ENCODE measurements around the gene CAMK2N1. TPM values are rescaled to one million over a fixed set of nuclear protein-coding genes. Genes with fewer than 3 reads are reported as not detected.

The CAMK2N1 gene
- total RNA-seq, 1 experiment from 2014 or later = 4.4 TPM

DNA sequence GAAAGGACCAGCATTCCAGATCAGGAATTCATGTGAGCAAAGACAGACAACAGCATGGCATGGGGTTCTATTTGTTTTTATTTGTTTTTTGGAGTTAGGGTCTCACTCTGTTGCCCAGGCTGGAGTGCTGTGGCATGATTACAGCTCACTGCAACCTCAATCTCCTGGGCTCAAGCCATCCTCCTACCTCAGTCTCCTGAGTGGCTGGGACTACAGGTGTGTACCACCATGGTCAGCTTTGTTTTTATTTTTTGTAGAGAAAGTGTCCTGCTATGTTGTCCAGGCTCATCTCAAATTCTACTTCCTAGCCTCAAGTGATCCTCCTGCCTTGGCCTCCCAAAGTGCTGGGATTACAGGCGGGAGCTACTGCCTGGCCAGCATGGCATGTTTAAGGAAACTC is 9.7 kb upstream of the CAMK2N1 start:
- no peak for ATAC-seq
- ChIA-PET CTCF (no interaction called here), POLR2A (no interaction called here)
- no peaks in the 10 kb centered on the region for H3K27me3 ChIP-seq (ENCODE audit: control insufficient read depth, insufficient read depth, low read length)
- TF ChIP-seq POLR2AphosphoS5 (IDR thresholded peaks at IDR 0.05; ENCODE audit: low read depth, low read length) = no peak
- TF ChIP-seq, protein P1, sequence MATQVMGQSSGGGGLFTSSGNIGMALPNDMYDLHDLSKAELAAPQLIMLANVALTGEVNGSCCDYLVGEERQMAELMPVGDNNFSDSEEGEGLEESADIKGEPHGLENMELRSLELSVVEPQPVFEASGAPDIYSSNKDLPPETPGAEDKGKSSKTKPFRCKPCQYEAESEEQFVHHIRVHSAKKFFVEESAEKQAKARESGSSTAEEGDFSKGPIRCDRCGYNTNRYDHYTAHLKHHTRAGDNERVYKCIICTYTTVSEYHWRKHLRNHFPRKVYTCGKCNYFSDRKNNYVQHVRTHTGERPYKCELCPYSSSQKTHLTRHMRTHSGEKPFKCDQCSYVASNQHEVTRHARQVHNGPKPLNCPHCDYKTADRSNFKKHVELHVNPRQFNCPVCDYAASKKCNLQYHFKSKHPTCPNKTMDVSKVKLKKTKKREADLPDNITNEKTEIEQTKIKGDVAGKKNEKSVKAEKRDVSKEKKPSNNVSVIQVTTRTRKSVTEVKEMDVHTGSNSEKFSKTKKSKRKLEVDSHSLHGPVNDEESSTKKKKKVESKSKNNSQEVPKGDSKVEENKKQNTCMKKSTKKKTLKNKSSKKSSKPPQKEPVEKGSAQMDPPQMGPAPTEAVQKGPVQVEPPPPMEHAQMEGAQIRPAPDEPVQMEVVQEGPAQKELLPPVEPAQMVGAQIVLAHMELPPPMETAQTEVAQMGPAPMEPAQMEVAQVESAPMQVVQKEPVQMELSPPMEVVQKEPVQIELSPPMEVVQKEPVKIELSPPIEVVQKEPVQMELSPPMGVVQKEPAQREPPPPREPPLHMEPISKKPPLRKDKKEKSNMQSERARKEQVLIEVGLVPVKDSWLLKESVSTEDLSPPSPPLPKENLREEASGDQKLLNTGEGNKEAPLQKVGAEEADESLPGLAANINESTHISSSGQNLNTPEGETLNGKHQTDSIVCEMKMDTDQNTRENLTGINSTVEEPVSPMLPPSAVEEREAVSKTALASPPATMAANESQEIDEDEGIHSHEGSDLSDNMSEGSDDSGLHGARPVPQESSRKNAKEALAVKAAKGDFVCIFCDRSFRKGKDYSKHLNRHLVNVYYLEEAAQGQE (IDR thresholded peaks at IDR 0.05; ENCODE audit: insufficient read depth in 1 of 2, low read depth in 2 of 2, low read length in 1 of 2) = no peak
- TF ChIP-seq, protein P2, sequence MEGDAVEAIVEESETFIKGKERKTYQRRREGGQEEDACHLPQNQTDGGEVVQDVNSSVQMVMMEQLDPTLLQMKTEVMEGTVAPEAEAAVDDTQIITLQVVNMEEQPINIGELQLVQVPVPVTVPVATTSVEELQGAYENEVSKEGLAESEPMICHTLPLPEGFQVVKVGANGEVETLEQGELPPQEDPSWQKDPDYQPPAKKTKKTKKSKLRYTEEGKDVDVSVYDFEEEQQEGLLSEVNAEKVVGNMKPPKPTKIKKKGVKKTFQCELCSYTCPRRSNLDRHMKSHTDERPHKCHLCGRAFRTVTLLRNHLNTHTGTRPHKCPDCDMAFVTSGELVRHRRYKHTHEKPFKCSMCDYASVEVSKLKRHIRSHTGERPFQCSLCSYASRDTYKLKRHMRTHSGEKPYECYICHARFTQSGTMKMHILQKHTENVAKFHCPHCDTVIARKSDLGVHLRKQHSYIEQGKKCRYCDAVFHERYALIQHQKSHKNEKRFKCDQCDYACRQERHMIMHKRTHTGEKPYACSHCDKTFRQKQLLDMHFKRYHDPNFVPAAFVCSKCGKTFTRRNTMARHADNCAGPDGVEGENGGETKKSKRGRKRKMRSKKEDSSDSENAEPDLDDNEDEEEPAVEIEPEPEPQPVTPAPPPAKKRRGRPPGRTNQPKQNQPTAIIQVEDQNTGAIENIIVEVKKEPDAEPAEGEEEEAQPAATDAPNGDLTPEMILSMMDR (IDR thresholded peaks at IDR 0.05) = no peak
- no peak for TF ChIP-seq TCF7L2 (IDR thresholded peaks at IDR 0.05; ENCODE audit: low read depth, low read length)
- TF ChIP-seq SIN3A (IDR thresholded peaks at IDR 0.05; ENCODE audit: borderline replicate concordance, insufficient read depth, low read depth, low read length) = no peak
- no peak for DNase-seq (ENCODE audit: low read depth, low spot score)
- no peak overlapping the region for H3K27ac ChIP-seq (ENCODE audit: low read length)
- intact Hi-C loops (cut with micrococcal nuclease; ENCODE audit: unreplicated experiment) = no loop called here
- in situ Hi-C loops (cut with HindIII; ENCODE audit: low pct_unique_long_range_greater_than_20kb, low sequenced_read_pairs) = no loop called here
- no peak overlapping the region for H3K4me3 ChIP-seq (ENCODE audit: low read depth in 2 of 2, low read length in 2 of 2)
- no peaks in the 10 kb centered on the region for H3K9me3 ChIP-seq (ENCODE audit: control insufficient read depth, insufficient read depth, low read depth, low read length)
- no TSS peak for BruUV-seq (replicated peaks)
- H3K4me1 ChIP-seq (ENCODE audit: control insufficient read depth, insufficient read depth, low read length) = no peaks in the 10 kb centered on the region
- no peaks in the 10 kb centered on the region; the same call in 1 of the 2 replicates for H3K36me3 ChIP-seq (ENCODE audit: control insufficient read depth, insufficient read depth, low read length)

DNA sequence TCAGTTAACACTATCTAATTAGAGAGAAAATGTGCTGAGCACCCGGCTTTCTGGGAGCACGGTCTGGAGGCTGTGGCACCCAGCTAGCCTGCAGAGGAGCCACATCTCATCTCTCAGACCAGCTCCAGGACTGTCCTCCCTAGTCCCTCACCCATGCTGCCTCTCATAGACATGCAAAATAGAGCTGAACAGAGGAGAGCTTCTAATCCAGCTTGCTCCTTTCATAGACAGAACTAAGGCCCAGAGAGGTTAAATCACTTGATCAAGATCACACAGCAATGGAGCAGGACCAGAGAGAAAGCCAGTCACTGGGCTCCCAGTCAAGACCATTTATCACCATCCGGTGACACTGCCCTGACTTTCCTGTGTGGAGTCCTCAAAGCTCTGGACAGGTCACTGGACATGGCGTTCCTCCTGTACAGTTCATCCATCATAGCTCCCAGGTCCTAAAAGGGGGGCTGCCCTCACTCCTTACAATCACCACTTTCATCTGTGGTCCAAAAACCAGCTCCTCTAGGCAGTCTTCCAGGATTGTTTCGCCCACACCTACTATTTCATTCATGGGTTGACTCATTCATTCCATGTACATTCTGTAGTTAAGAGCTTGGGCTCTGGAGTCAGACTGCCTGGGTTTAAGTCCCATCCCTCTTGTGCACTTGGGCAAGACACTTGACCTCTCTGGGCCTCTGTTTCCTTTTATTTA is 8.8 kb upstream of the CAMK2N1 start:
- TF ChIP-seq, protein P1 (IDR thresholded peaks at IDR 0.05; ENCODE audit: insufficient read depth in 1 of 2, low read depth in 2 of 2, low read length in 1 of 2) = no peak
- TF ChIP-seq, protein P2 (IDR thresholded peaks at IDR 0.05) = no peak
- TF ChIP-seq SIN3A (IDR thresholded peaks at IDR 0.05; ENCODE audit: borderline replicate concordance, insufficient read depth, low read depth, low read length) (no peak), TCF7L2 (IDR thresholded peaks at IDR 0.05; ENCODE audit: low read depth, low read length) (no peak), POLR2AphosphoS5 (IDR thresholded peaks at IDR 0.05; ENCODE audit: low read depth, low read length) (no peak)
- DNase-seq (ENCODE audit: low read depth, low spot score) = no peak
- CTCF ChIA-PET = interaction anchor here (0.5 to 1.4 kb wide), 2 partner anchors 133 to 363 kb away, joined by 3 to 7 read pairs; no protein-coding TSS in a partner anchor
- intact Hi-C loops (cut with micrococcal nuclease; ENCODE audit: unreplicated experiment) (loop anchor here (5.0 kb wide), 2 partner anchors 117 to 577 kb away; no protein-coding TSS in a partner anchor), in situ Hi-C loops (cut with HindIII; ENCODE audit: low pct_unique_long_range_greater_than_20kb, low sequenced_read_pairs) (no loop called here)
- Histone ChIP-seq H3K9me3 (ENCODE audit: control insufficient read depth, insufficient read depth, low read depth, low read length) (no peaks in the 10 kb centered on the region), H3K27me3 (ENCODE audit: control insufficient read depth, insufficient read depth, low read length) (no peaks in the 10 kb centered on the region), H3K4me1 (ENCODE audit: control insufficient read depth, insufficient read depth, low read length) (no peaks in the 10 kb centered on the region), H3K36me3 (ENCODE audit: control insufficient read depth, insufficient read depth, low read length) (no peaks in the 10 kb centered on the region; the same call in 1 of the 2 replicates), H3K4me3 (ENCODE audit: low read depth in 2 of 2, low read length in 2 of 2) (no peak overlapping the region), H3K27ac (ENCODE audit: low read length) (no peak overlapping the region)
- ATAC-seq = peak; percentile 15; the same call in 1 of the 2 replicates
- BruUV-seq (replicated peaks) = no TSS peak
- POLR2A ChIA-PET = interaction anchor here (0.6 kb wide), 1 partner anchor 104 kb away, joined by 4 read pairs; no protein-coding TSS in a partner anchor

Data from Panc1 (cell line).